ENCODE data around the gene MEI1.

DNA sequence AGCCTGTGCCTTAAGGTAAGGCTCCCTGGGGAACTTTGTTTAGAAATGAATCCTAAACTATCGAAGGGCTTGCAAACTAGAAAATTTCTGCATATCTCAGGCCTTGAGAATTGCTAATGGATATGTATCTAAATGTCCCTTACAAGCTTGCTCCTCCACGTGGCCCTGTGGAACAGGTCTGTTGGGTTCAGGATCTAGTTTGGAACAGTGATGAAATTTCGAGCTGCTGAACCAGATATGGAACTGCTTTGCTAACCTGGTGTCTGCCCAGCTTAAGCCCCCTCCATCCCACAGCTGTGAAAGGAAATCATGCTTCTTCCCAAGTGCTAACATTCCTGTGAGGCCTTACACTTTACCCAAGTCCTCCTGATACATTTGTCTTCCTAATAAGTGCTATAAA lies 145.2 kb downstream of the MEI1 start:
- TF ChIP-seq CTCF (IDR thresholded peaks at IDR 0.05) (no peak), POLR2A (IDR thresholded peaks at IDR 0.05) (no peak)

Data from testis (tissue), 2 donors.